Suprapubic skin (tissue), 4 donors: ENCODE measurements around the gene PARP8. TPM values are rescaled to one million over a fixed set of nuclear protein-coding genes. Genes with fewer than 3 reads are reported as not detected.

ENCODE experiments used
- DNase-seq, 2 donors: peaks; one replicate each; pipeline ENCODE4 v3.0.0-alpha.2; 2019; ENCODE audit warnings: low spot score in 2 of 2
- H3K27ac ChIP-seq: fragments of 200-600 bp; sonication (generic); one replicate; pipeline ENCODE4 v1.5.1; 2019
- H3K27me3 ChIP-seq: fragments of 200-600 bp; sonication (generic); one replicate; pipeline ENCODE4 v1.5.1; 2019
- H3K36me3 ChIP-seq: fragments of 200-600 bp; sonication (generic); one replicate; pipeline ENCODE4 v1.5.1; 2019
- H3K4me1 ChIP-seq: fragments of 200-600 bp; sonication (generic); one replicate; pipeline ENCODE4 v1.5.1; 2019
- H3K4me3 ChIP-seq: fragments of 200-600 bp; sonication (generic); one replicate; pipeline ENCODE4 v1.5.1; 2019; ENCODE audit warnings: mild to moderate bottlenecking
- H3K9me3 ChIP-seq: fragments of 200-600 bp; sonication (generic); one replicate; pipeline ENCODE4 v1.5.1; 2019
- CTCF ChIP-seq, 2 donors: fragments of 200-600 bp in 1 of 2; fragments of 450-650 bp in 1 of 2; sonication (generic) in 1 of 2; IDR thresholded peaks; one replicate each; pipeline ENCODE4 v1.5.1; 2016 to 2019; ENCODE audit warnings: antibody characterized with exemption in 2 of 2, mild to moderate bottlenecking in 1 of 2, moderate library complexity in 1 of 2
- EP300 ChIP-seq: sonication (generic); formaldehyde crosslinking; IDR thresholded peaks from one replicate; pipeline ENCODE4 v1.6.1; 2017; ENCODE audit warnings: antibody characterized with exemption
- POLR2A ChIP-seq, 2 donors: fragments of 450-650 bp; IDR thresholded peaks; one replicate each; pipeline ENCODE4 v1.6.1; 2017; ENCODE audit warnings: antibody characterized with exemption in 2 of 2, mild to moderate bottlenecking in 2 of 2, moderate library complexity in 2 of 2
- POLR2AphosphoS5 ChIP-seq, 3 donors: sonication (generic); formaldehyde crosslinking; IDR thresholded peaks; one replicate each; pipeline ENCODE4 v1.6.1; 2017; ENCODE audit warnings: antibody characterized with exemption in 3 of 3
- WGBS: methylation state at CpG from one replicate; pipeline ENCODE4 v1.1.5; 2018; 5-methylcytosine and 5-hydroxymethylcytosine counted together
- total RNA-seq, 4 donors: library from RNA; depleted of rRNA; stranded (reverse); fragments of >200 nt; gene quantifications; one replicate each; pipeline ENCODE4 v1.1.0, GENCODE V29; 2016

Gene PARP8
- total RNA-seq, 4 donors from 2014 or later = 9.7 to 18.0 (median 13.2) TPM

- Histone ChIP-seq H3K36me3 (peaks cover 10% of the 10 kb centered on the region), H3K9me3 (no peaks in the 10 kb centered on the region), H3K27me3 (no peaks in the 10 kb centered on the region), H3K4me1 (no peaks in the 10 kb centered on the region), H3K27ac (no peak overlapping the region), H3K4me3 (no peak overlapping the region)
- 93% methylated on average over 5 of the region's 5 CpGs for WGBS
- no peak for TF ChIP-seq CTCF (IDR thresholded peaks at IDR 0.05)
- no peak for TF ChIP-seq POLR2AphosphoS5 (IDR thresholded peaks at IDR 0.05)
- no peak for TF ChIP-seq EP300
- no peak for DNase-seq
Observed at GRCh38 chr5:50792843-50793242, 126.4 kb downstream of the PARP8 start.

- WGBS = 94% methylated on average over 12 of the region's 12 CpGs
- TF ChIP-seq POLR2A (IDR thresholded peaks at IDR 0.05) (no peak), POLR2AphosphoS5 (IDR thresholded peaks at IDR 0.05) (no peak), EP300 (no peak), CTCF (IDR thresholded peaks at IDR 0.05) (no peak)
- no peak overlapping the region for H3K4me3 ChIP-seq
- no peak overlapping the region for H3K27ac ChIP-seq
- no peaks in the 10 kb centered on the region for H3K9me3 ChIP-seq
- DNase-seq = no peak
- peaks cover 10% of the 10 kb centered on the region for H3K36me3 ChIP-seq
- H3K27me3 ChIP-seq = no peaks in the 10 kb centered on the region
- H3K4me1 ChIP-seq = no peaks in the 10 kb centered on the region
Observed at GRCh38 chr5:50794812-50795211, 128.4 kb downstream of the PARP8 start.

- no peak for DNase-seq
- no peak for TF ChIP-seq POLR2A (IDR thresholded peaks at IDR 0.05)
- no peak for TF ChIP-seq POLR2AphosphoS5 (IDR thresholded peaks at IDR 0.05)
- no peak for TF ChIP-seq EP300
- TF ChIP-seq CTCF (IDR thresholded peaks at IDR 0.05) = no peak
- Histone ChIP-seq H3K9me3 (no peaks in the 10 kb centered on the region), H3K36me3 (peaks cover 5% of the 10 kb centered on the region), H3K4me3 (no peak overlapping the region), H3K27me3 (no peaks in the 10 kb centered on the region), H3K4me1 (no peaks in the 10 kb centered on the region), H3K27ac (no peak overlapping the region)
- 87% methylated on average over 2 of the region's 2 CpGs for WGBS
Observed at GRCh38 chr5:50798002-50798401, 131.6 kb downstream of the PARP8 start.

GRCh38 chr5:50799596-50799995 is 133.2 kb downstream of the PARP8 start:
- Histone ChIP-seq H3K4me3 (no peak overlapping the region), H3K4me1 (no peaks in the 10 kb centered on the region), H3K36me3 (peaks cover 9% of the 10 kb centered on the region), H3K27me3 (no peaks in the 10 kb centered on the region), H3K27ac (no peak overlapping the region), H3K9me3 (no peaks in the 10 kb centered on the region)
- 93% methylated on average over 2 of the region's 2 CpGs for WGBS
- DNase-seq = no peak
- TF ChIP-seq CTCF (IDR thresholded peaks at IDR 0.05) = no peak

GRCh38 chr5:50800410-50800809 is 134.0 kb downstream of the PARP8 start:
- Histone ChIP-seq H3K36me3 (peaks cover 4% of the 10 kb centered on the region), H3K9me3 (no peaks in the 10 kb centered on the region), H3K4me3 (no peak overlapping the region), H3K4me1 (no peaks in the 10 kb centered on the region), H3K27me3 (no peaks in the 10 kb centered on the region), H3K27ac (no peak overlapping the region)
- DNase-seq = no peak
- TF ChIP-seq CTCF (IDR thresholded peaks at IDR 0.05) = no peak
- no peak for TF ChIP-seq POLR2AphosphoS5 (IDR thresholded peaks at IDR 0.05)
- TF ChIP-seq POLR2A (IDR thresholded peaks at IDR 0.05) = no peak
- no peak for TF ChIP-seq EP300
